Hippocampal formation (tissue), 2 donors: ENCODE results near the gene ESRP2.

ENCODE experiments used
- DNase-seq, 2 donors: peaks; one replicate each; lab custom pipeline; 2025; lab: John Stamatoyannopoulos, UW

Gene ESRP2

GRCh38 chr16:68237243-68238028 lies 1.5 kb upstream of the ESRP2 start:
- peak; percentile 94 to 95 for DNase-seq

- no peak for DNase-seq
These were observed 907 bp upstream of the ESRP2 start for GRCh38 chr16:68236826-68237242.

GRCh38 chr16:68236137-68236825 lies 354 bp upstream of the ESRP2 start:
- DNase-seq: no peak

GRCh38 chr16:68235108-68235886 lies 630 bp downstream of the ESRP2 start:
- DNase-seq: no peak

GRCh38 chr16:68234188-68235107 lies 1.5 kb downstream of the ESRP2 start:
- DNase-seq: no peak

GRCh38 chr16:68233835-68234187 lies 2.1 kb downstream of the ESRP2 start:
- no peak for DNase-seq

- DNase-seq: no peak
These were observed 2.7 kb downstream of the ESRP2 start for GRCh38 chr16:68233085-68233834.

GRCh38 chr16:68232335-68232734 lies 3.6 kb downstream of the ESRP2 start:
- DNase-seq: no peak

- no peak for DNase-seq
These were observed 4.4 kb downstream of the ESRP2 start for GRCh38 chr16:68231384-68232136.

GRCh38 chr16:68230956-68231355 lies 5.0 kb downstream of the ESRP2 start:
- DNase-seq: no peak

- DNase-seq: no peak
These were observed 5.8 kb downstream of the ESRP2 start for GRCh38 chr16:68230176-68230571.

GRCh38 chr16:68229431-68230175 lies 6.3 kb downstream of the ESRP2 start:
- DNase-seq: peak; percentile 27 to 70

GRCh38 chr16:68228652-68229051 lies 7.3 kb downstream of the ESRP2 start:
- no peak for DNase-seq

- no peak for DNase-seq
These were observed 7.9 kb downstream of the ESRP2 start for GRCh38 chr16:68227850-68228553.

GRCh38 chr16:68227183-68227793 lies 8.6 kb downstream of the ESRP2 start:
- no peak for DNase-seq

- DNase-seq: no peak
These were observed 9.8 kb downstream of the ESRP2 start for GRCh38 chr16:68226116-68226515.

- DNase-seq: no peak
These were observed 12.9 kb downstream of the ESRP2 start for GRCh38 chr16:68223072-68223471.

- no peak for DNase-seq
These were observed 16.1 kb downstream of the ESRP2 start for GRCh38 chr16:68219725-68220351.
